ENCODE results near the gene SPAG6. TPM values are rescaled to one million over a fixed set of nuclear protein-coding genes. Genes with fewer than 3 reads are reported as not detected.

The SPAG6 gene
- total and polyA plus RNA-seq, 2 of the 8 experiments (the other 6 are each of a cell fraction or from before 2014, with no cell fraction given) = 0.14 TPM; not detected in 1

DNA sequence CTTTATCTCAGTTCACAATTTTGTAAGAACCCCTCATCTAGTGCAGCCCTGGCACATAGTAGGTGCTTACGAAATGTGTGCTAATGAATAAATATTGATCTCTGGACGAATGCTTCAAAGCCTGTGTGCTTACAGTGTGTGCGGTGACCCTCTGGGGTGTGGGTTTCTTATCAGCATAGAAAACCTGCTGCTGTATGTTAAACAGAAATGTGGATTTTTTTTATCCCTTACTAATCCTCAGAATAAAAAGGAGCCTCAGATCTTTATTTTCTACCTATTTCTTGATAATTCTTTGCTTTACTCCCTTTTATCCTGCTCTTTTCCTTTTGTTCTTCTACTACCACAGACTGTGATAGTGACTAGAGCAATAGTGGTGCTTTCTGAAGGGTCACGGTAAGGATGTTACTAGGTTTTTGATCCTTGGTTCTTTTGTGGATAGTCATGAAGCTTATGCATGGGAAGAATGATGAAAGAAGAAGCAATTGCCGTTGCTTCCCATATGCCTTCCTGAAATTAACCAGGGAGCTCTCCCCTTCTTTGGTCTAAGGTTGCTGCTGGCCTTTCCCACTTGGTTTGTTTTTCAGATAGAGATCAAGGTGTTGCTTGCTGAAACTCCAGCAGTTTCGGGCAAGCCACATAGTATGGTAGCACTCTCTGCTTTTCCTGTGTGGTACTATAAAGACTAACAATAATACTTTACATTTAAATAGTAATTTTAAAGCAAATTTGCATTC is 44.7 kb downstream of the SPAG6 start (continued):
- no peak for TF ChIP-seq EZH2 (IDR thresholded peaks at IDR 0.05; ENCODE audit: low read depth, low read length, severe bottlenecking)

Data from H1 (cell line).